Measurements from ENCODE around the gene LYZL1.

DNA sequence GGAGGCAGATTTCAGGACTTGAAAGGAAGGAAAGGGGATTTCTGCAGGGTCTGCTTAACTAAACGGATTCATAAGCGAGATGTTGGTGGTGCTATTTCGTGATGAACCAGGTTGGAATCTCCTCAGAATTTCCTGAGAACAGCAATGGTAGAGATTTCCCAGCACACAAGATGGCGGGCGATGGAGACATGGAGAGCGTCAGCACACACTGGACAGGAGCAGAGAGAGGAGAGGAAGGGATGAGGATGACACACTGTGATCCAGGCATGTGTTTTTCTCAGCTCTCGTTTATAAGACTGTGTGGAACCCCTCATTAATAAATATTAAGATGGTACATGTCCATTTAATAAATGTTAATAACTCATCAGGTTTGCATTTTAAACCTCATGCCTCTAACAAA, 43.9 kb upstream of the LYZL1 start:
- TF ChIP-seq, protein P1, sequence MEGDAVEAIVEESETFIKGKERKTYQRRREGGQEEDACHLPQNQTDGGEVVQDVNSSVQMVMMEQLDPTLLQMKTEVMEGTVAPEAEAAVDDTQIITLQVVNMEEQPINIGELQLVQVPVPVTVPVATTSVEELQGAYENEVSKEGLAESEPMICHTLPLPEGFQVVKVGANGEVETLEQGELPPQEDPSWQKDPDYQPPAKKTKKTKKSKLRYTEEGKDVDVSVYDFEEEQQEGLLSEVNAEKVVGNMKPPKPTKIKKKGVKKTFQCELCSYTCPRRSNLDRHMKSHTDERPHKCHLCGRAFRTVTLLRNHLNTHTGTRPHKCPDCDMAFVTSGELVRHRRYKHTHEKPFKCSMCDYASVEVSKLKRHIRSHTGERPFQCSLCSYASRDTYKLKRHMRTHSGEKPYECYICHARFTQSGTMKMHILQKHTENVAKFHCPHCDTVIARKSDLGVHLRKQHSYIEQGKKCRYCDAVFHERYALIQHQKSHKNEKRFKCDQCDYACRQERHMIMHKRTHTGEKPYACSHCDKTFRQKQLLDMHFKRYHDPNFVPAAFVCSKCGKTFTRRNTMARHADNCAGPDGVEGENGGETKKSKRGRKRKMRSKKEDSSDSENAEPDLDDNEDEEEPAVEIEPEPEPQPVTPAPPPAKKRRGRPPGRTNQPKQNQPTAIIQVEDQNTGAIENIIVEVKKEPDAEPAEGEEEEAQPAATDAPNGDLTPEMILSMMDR (IDR thresholded peaks at IDR 0.05) = no peak
- no peak for TF ChIP-seq POLR2A (IDR thresholded peaks at IDR 0.05)

Measured in testis (tissue), 2 donors.